IgD-negative memory B cell (primary cell): ENCODE results near the gene ATP13A5. TPM values are rescaled to one million over a fixed set of nuclear protein-coding genes. Genes with fewer than 3 reads are reported as not detected.

Experiments
- H3K27ac Mint-ChIP-seq, 3 donors: one replicate each; pipeline ENCODE4 v1.8.0; 2020 to 2022; ENCODE audit warnings: mild to moderate bottlenecking in 3 of 3, mixed read lengths in 3 of 3, moderate library complexity in 1 of 3
- H3K27me3 Mint-ChIP-seq: one replicate; pipeline ENCODE4 v1.8.0; 2021; ENCODE audit warnings: mixed read lengths
- H3K36me3 Mint-ChIP-seq: one replicate; pipeline ENCODE4 v1.8.0; 2020; ENCODE audit warnings: mild to moderate bottlenecking, mixed read lengths
- H3K4me1 Mint-ChIP-seq, 3 donors: one replicate each; pipeline ENCODE4 v1.8.0; 2020 to 2022; ENCODE audit warnings: mixed read lengths in 3 of 3, mild to moderate bottlenecking in 1 of 3
- H3K4me3 Mint-ChIP-seq, 4 donors: one replicate each; pipeline ENCODE4 v1.8.0; 2020 to 2022; ENCODE audit warnings: mild to moderate bottlenecking in 4 of 4, mixed read lengths in 4 of 4, moderate library complexity in 3 of 4
- H3K9me3 Mint-ChIP-seq, 3 donors: one replicate each; pipeline ENCODE4 v1.8.0; 2020 to 2021; ENCODE audit warnings: mixed read lengths in 3 of 3, mild to moderate bottlenecking in 1 of 3
- polyA plus RNA-seq: library from polyadenylated mRNA; unstranded; fragments of 300-500 nt; fragmentation: Illumina TruSeq; gene quantifications from one replicate; pipeline ENCODE4 v1.2.3, GENCODE V29; 2021

Gene ATP13A5
- polyA plus RNA-seq, 1 donor from 2014 or later, result not detected

- no peak overlapping the region for H3K27ac Mint-ChIP-seq
- no peak overlapping the region for H3K4me3 Mint-ChIP-seq
- peaks cover 0 to 5% (median 0%) of the 10 kb centered on the region in 3 donors for H3K9me3 Mint-ChIP-seq
- no peaks in the 10 kb centered on the region for H3K4me1 Mint-ChIP-seq
- H3K27me3 Mint-ChIP-seq, result peaks cover 4% of the 10 kb centered on the region
- H3K36me3 Mint-ChIP-seq, result no peaks in the 10 kb centered on the region
Observed at GRCh38 chr3:193262707-193263106, 115.8 kb downstream of the ATP13A5 start.

GRCh38 chr3:193261970-193262369 lies 116.6 kb downstream of the ATP13A5 start:
- no peak overlapping the region for H3K27ac Mint-ChIP-seq
- peaks cover 0 to 4% (median 0%) of the 10 kb centered on the region in 3 donors for H3K9me3 Mint-ChIP-seq
- H3K27me3 Mint-ChIP-seq, result peaks cover 3% of the 10 kb centered on the region
- H3K4me1 Mint-ChIP-seq, result no peaks in the 10 kb centered on the region
- H3K36me3 Mint-ChIP-seq, result no peaks in the 10 kb centered on the region
- no peak overlapping the region for H3K4me3 Mint-ChIP-seq

GRCh38 chr3:193253986-193254660 lies 124.4 kb downstream of the ATP13A5 start:
- H3K36me3 Mint-ChIP-seq, result no peaks in the 10 kb centered on the region
- H3K4me1 Mint-ChIP-seq, result no peaks in the 10 kb centered on the region
- no peak overlapping the region for H3K4me3 Mint-ChIP-seq
- H3K27me3 Mint-ChIP-seq, result peaks cover 2% of the 10 kb centered on the region
- H3K27ac Mint-ChIP-seq, result no peak overlapping the region
- peaks cover 6 to 13% (median 7%) of the 10 kb centered on the region in 3 donors for H3K9me3 Mint-ChIP-seq

- Mint-ChIP-seq H3K4me1 (no peaks in the 10 kb centered on the region), H3K27ac (no peak overlapping the region), H3K4me3 (no peak overlapping the region), H3K9me3 (peaks cover 8 to 35% (median 20%) of the 10 kb centered on the region in 3 donors), H3K27me3 (peaks cover 2% of the 10 kb centered on the region), H3K36me3 (no peaks in the 10 kb centered on the region)
Observed at GRCh38 chr3:193250492-193250891, 128.1 kb downstream of the ATP13A5 start.

- no peaks in the 10 kb centered on the region for H3K4me1 Mint-ChIP-seq
- no peak overlapping the region for H3K4me3 Mint-ChIP-seq
- H3K9me3 Mint-ChIP-seq, result peaks cover 8 to 35% (median 20%) of the 10 kb centered on the region in 3 donors
- H3K36me3 Mint-ChIP-seq, result no peaks in the 10 kb centered on the region
- H3K27me3 Mint-ChIP-seq, result peaks cover 2% of the 10 kb centered on the region
- H3K27ac Mint-ChIP-seq, result no peak overlapping the region
Observed at GRCh38 chr3:193248848-193249468, 129.6 kb downstream of the ATP13A5 start.

- Mint-ChIP-seq H3K9me3 (peaks cover 9 to 17% (median 9%) of the 10 kb centered on the region in 3 donors), H3K27me3 (peaks cover 34% of the 10 kb centered on the region), H3K4me1 (peaks cover 0 to 5% (median 4%) of the 10 kb centered on the region in 3 donors), H3K36me3 (peaks cover 4% of the 10 kb centered on the region), H3K4me3 (no peak overlapping the region), H3K27ac (no peak overlapping the region)
Observed at GRCh38 chr3:193243571-193243970, 135.0 kb downstream of the ATP13A5 start.

GRCh38 chr3:193241716-193242115 lies 136.8 kb downstream of the ATP13A5 start:
- Mint-ChIP-seq H3K36me3 (peaks cover 4% of the 10 kb centered on the region), H3K27ac (no peak overlapping the region), H3K4me1 (peaks cover 0 to 5% (median 4%) of the 10 kb centered on the region in 3 donors), H3K27me3 (peaks cover 40% of the 10 kb centered on the region), H3K4me3 (no peak overlapping the region), H3K9me3 (peaks cover 0 to 5% (median 4%) of the 10 kb centered on the region in 3 donors)

- H3K9me3 Mint-ChIP-seq, result peaks cover 0 to 5% (median 4%) of the 10 kb centered on the region in 3 donors
- H3K4me1 Mint-ChIP-seq, result peaks cover 0 to 5% (median 4%) of the 10 kb centered on the region in 3 donors
- H3K27me3 Mint-ChIP-seq, result peaks cover 39% of the 10 kb centered on the region
- peaks cover 4% of the 10 kb centered on the region for H3K36me3 Mint-ChIP-seq
- H3K27ac Mint-ChIP-seq, result no peak within 1 kb of the TSS
- H3K4me3 Mint-ChIP-seq, result peak within 1 kb of the TSS in 3 of 4 donors; percentile 34 to 59 (median 41)
Observed at GRCh38 chr3:193240850-193241706, 137.5 kb downstream of the ATP13A5 start, which contains the start of gene PLAAT1. Gene PLAAT1 (plus strand): TSS chr3:193241222. CDS start chr3:193255651, 14,429 bp downstream.

GRCh38 chr3:193240436-193240849 lies 138.1 kb downstream of the ATP13A5 start:
- peaks cover 4% of the 10 kb centered on the region for H3K36me3 Mint-ChIP-seq
- peaks cover 0 to 4% (median 0%) of the 10 kb centered on the region in 3 donors for H3K9me3 Mint-ChIP-seq
- H3K4me3 Mint-ChIP-seq, result peak overlapping the region in 2 of 4 donors; percentile 41 to 59
- peaks cover 39% of the 10 kb centered on the region for H3K27me3 Mint-ChIP-seq
- H3K4me1 Mint-ChIP-seq, result peaks cover 0 to 5% (median 4%) of the 10 kb centered on the region in 3 donors
- no peak overlapping the region for H3K27ac Mint-ChIP-seq

- peaks cover 0 to under 1% (median 0%) of the 10 kb centered on the region in 3 donors for H3K9me3 Mint-ChIP-seq
- no peak overlapping the region for H3K4me3 Mint-ChIP-seq
- peaks cover 25% of the 10 kb centered on the region for H3K27me3 Mint-ChIP-seq
- peaks cover under 1% of the 10 kb centered on the region for H3K36me3 Mint-ChIP-seq
- peaks cover 0 to 5% (median 3%) of the 10 kb centered on the region in 3 donors for H3K4me1 Mint-ChIP-seq
- H3K27ac Mint-ChIP-seq, result no peak overlapping the region
Observed at GRCh38 chr3:193237030-193237429, 141.5 kb downstream of the ATP13A5 start.

GRCh38 chr3:193236599-193236998 lies 142.0 kb downstream of the ATP13A5 start:
- no peaks in the 10 kb centered on the region for H3K9me3 Mint-ChIP-seq
- no peak overlapping the region for H3K27ac Mint-ChIP-seq

GRCh38 chr3:193231201-193231600 lies 147.4 kb downstream of the ATP13A5 start:
- Mint-ChIP-seq H3K36me3 (no peaks in the 10 kb centered on the region), H3K27ac (no peak overlapping the region), H3K4me3 (no peak overlapping the region), H3K4me1 (no peaks in the 10 kb centered on the region), H3K27me3 (peaks cover 3% of the 10 kb centered on the region), H3K9me3 (no peaks in the 10 kb centered on the region)

More at GRCh38 chr3:193236599-193236998, 142.0 kb downstream of the ATP13A5 start:
- Mint-ChIP-seq H3K4me3 (no peak overlapping the region), H3K36me3 (no peaks in the 10 kb centered on the region), H3K4me1 (peaks cover 0 to 5% (median 3%) of the 10 kb centered on the region in 3 donors), H3K27me3 (peaks cover 22% of the 10 kb centered on the region)

GRCh38 chr3:193230610-193231009 lies 147.9 kb downstream of the ATP13A5 start:
- no peaks in the 10 kb centered on the region for H3K9me3 Mint-ChIP-seq
- H3K27me3 Mint-ChIP-seq, result peaks cover 3% of the 10 kb centered on the region
- H3K36me3 Mint-ChIP-seq, result no peaks in the 10 kb centered on the region
- no peaks in the 10 kb centered on the region for H3K4me1 Mint-ChIP-seq
- no peak overlapping the region for H3K27ac Mint-ChIP-seq
- H3K4me3 Mint-ChIP-seq, result no peak overlapping the region

GRCh38 chr3:193229851-193230420 lies 148.6 kb downstream of the ATP13A5 start:
- Mint-ChIP-seq H3K36me3 (no peaks in the 10 kb centered on the region), H3K4me1 (no peaks in the 10 kb centered on the region), H3K27ac (no peak overlapping the region), H3K9me3 (no peaks in the 10 kb centered on the region), H3K27me3 (peaks cover 3% of the 10 kb centered on the region), H3K4me3 (no peak overlapping the region)
